GM18868 (cell line): ENCODE measurements around the gene ZNF345.

Experiments used
- ATAC-seq: cut with Tn5 transposase; IDR thresholded peaks from one replicate; pipeline ENCODE4 v1.9.1; 2021; ENCODE audit warnings: mild to moderate bottlenecking, moderate library complexity; ENCODE audit not compliant: unreplicated experiment

ZNF345 gene

GRCh38 chr19:36916991-36917390 lies 66.3 kb downstream of the ZNF345 start:
- no peak for ATAC-seq

DNA sequence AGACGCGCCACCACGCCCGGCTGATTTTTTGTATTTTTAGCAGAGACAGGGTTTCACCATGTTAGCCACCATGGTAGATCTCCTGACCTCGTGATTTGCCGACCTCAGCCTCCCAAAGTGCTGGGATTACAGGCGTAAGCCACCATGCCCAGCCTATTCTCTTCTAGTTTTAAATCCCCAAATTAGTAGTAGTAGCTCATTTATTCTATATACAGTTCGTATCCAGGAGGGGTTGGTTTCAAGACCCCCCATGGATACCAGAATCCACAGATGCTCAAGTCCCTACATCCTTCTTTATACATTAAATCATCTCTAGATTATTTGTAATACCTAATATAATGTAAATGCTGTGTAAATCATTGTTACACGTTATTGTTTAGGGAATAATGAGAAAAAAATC lies 67.4 kb downstream of the ZNF345 start:
- ATAC-seq: no peak
